GM19351 (cell line): ENCODE data around the gene BLOC1S3.

Experiments
- ATAC-seq: cut with Tn5 transposase; IDR thresholded peaks from one replicate; pipeline ENCODE4 v1.9.1; 2021; ENCODE audit warnings: mild to moderate bottlenecking, moderate library complexity; ENCODE audit not compliant: unreplicated experiment

BLOC1S3 gene

DNA sequence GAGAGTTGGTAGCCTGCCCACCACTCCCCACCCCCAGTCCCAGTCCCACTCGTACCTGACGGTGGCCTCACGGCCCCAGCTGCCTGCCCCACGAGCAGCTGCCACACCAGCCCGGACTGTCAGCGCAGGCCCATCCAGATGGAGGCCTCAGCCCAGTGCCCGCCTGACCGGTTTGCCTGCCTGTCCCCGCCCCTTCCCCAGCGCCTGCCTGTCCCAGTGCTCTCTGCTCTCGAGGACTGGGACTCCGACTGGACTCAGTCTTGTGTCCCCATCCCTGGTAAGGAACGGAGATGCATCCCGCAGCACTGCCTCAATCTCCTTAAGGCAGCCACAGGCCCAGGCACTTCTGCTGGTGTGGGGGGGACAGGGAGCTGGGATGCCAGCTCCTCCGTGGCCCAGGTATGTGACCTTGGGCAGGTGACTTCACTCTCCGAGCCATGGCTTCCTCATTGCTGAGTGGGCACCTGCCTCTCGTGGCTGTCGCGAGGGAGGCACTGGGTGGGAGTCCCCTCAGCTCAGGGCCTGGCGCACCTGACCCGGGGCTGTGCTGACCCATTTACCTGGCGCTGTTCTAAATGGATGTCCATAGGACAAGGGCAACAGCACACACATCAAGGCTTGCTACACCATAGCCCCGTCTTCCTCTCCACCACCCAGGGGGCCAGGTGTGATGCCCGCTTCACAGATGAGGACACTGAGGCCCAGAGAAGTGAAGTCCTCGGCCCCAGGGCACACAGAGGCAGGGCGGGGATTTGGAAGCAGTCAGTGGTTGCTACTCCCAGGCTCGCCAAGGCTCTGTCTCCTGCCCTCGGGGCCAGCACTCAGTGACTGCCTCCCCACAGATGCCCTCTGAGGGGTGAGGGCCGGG, 17.5 kb upstream of the BLOC1S3 start, which contains the start of gene NKPD1:
Gene NKPD1 (minus strand): TSS at position 113 of the 868 bp plus-strand sequence. CDS start 832 bp downstream, outside the sequence.
- no peak for ATAC-seq

DNA sequence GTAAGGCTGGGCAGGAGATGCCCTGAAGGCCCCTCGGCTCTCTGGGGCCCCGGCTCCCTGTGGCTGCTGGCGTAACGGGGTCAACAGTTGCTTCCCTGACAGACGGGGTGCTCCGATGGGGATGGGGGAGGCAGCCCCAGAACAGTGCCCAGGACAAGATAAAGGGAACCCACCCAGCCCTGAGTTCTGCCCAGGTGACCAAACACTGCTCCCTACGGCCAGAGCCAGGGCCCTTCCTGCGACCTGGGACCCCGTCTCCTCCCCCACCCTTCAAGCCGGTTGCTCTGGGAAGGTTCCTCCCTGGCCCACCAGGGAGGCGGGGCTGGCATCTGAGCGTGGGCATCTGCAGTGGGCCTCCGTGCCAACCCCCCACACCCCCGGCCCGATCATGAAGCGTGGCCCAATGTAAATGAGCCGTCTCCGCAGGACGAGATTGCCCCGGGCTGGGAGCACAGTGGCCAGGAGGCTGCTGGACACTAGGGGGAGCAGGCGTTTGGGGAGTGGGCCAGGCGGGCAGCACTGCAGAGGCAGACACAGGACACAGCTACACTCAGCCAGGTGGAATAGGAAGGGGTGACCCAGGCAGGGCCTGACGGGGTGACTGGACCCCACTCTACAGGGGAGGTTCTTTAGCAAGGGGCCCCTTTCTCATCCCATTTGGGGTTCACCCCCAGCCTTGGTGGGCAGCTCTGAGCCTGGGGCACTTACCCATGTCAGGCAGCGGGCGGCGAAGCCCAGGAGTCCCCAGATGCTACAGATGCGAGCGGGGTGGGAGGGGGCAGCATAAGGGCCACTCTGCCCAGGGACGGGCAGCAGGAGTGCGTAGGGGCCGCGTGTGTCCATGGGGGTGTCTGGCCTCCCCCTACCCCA, 16.6 kb upstream of the BLOC1S3 start:
- no peak for ATAC-seq

DNA sequence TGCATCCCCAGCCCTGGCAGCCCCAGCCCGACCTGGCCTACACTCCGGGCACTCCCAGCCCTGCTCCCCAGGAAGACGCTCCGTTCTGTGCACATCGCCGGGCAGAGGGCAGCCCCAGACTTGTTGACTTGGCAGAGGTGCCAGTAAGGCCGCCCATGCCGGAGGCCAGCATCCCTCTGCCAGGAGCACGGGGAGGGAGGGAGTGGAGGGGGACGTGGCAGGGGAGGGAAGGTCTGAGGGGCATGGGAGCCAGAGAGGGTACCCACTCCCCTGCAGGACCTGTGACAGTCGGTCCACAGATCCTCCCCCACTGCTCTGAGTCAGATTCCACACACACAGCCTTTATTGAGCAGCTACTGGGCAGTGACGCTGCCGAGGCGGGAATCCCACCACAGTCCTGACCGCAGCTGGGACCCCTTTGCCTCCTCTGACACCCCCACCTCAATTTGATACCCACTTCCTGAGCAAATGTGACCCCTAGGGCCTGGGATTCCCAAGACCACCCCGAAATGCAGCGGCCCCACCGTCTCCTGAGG, 15.9 kb upstream of the BLOC1S3 start:
- ATAC-seq, result no peak

DNA sequence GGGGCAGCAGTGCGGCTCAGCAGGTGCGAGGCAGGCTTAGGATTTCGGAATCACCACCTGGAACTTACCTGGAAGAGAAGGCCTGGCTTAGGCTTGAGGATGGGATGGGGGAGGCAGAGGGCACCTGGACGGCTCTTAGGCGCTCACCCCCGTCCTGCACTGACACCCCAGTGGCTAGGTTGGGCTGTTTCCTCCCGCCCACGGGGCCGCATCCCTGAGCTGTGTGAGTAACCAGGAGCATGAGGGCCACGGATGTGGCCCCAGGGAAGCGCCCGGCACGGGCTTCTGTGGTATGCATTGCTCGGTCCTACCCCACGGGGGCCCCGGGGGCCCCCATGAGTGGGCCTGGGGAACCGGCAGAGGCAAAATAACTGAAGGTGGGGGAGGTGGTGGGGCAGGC, 15.4 kb upstream of the BLOC1S3 start:
- no peak for ATAC-seq

DNA sequence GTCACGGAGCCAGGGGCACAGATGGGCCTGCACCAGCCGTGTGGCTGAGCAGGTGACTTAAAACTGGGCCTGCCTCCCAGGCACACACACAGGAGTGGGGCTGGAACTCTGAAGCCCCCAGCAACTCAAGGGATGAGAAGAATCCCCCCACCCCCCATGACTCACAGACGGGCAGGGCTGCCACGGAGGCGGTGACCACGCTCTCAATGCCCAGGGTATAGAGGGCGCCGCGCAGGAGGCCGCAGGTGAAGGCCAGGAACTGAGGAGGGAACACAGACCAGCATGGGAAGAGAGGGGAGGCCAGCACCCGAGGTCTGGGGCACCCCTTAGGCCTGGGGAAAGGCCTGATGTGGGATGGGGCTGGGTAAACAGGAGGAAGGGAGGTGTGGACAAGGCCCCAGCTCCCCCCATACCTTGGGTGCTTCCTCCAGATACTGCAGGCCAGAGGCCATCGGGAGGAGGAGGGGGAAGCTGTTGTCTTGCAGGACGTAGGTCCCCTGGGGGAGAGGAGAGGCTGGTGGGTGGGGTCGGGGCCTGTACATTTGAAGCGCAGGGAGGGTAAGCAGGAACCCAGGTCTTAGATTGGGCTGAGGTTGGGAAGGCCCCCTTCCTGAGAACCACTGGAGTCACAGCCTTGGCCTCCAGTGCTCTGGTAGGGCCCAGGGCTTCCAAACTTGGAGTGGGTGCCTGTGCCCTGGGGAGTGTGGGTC, 14.7 kb upstream of the BLOC1S3 start:
- no peak for ATAC-seq

DNA sequence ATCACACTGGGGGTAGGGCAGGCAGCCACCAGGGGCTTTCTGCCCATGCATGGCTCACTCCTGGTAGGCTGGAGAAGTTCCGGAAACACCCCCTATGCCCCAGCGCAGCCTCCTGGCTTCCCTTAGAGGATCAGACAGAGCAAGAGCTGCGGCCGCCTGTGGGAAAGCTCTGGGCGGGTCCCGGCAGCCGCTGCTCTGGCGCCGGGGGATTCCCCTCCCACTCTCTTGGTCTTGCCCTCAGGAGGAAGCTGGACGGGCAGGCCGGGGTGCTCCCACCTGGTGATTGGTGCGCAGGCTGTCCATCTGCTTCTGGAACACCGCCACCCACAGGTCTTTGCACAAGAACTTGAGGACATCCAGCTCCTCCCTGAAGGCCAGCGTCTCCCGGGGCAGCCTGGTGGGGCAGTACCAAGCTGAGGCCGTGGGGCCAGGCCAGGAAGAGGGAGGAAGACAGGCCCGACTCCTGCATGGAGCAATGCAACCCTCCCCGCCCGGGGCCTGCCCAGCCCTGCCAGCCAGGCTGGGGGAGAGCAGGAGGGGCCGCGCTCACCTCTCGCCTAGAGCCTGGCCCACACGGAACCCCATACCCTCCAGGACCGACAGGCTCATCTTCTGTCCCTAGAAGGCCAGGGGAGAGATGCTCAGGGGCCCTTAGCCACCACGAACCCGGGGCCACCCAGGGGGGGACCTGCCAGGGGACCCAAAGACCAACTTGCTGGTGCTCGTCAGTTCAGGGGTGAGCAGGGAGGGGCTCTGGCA, 13.8 kb upstream of the BLOC1S3 start:
- peak; percentile 65 for ATAC-seq

DNA sequence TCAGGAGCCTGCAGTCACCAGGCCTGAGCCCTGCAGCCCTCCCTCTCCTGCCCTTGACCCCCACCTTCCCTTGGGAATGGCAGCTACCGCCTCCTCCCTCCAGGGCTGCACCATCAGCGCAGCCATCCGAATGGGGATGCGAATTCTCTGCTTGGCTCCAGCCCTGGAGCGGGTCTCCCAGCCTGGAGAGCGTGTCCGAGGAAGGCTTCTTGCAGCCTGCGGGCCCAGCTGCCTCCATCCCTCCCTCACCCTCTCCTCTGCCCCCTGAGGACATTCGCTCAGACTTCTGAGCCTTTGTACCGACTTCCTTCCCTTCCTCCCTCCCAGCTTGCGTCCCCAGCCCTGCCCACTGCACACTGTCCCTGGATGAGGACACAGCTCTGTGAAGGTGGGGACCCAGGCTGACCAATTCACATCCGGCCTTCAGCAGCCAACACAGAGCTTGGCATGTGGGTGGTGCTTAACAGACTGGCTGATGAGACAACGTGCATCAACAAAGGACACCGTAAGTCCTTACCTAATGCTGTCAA, 11.8 kb upstream of the BLOC1S3 start:
- no peak for ATAC-seq

DNA sequence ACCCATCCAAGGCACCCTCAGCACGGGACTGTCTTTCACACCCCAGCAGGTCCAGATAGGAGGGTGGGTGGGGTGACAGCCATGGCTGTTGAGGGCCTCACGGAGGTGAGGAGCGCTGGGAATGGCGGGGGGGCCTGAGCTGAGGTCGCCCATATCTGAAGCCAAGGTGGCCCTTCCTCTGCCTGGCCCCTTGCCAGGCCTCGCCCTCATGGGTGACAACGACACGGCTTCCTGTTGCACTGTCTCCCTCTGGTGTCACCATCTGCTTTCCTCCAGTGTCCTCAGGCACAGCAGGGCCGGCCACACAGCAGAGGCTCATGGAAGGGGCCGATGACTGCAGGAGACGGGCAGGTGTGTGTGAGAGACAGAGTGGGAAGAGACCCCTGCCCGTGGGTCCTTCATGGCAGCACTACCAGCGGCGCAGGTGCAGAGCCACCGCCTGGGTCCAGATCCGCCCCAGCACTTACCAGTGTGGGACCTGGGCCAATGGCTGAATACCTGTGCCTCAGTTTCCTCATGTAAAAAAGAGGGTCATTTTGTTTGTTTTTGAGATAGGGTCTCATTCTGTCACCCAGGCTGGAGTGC, 9.7 kb upstream of the BLOC1S3 start:
- no peak for ATAC-seq

DNA sequence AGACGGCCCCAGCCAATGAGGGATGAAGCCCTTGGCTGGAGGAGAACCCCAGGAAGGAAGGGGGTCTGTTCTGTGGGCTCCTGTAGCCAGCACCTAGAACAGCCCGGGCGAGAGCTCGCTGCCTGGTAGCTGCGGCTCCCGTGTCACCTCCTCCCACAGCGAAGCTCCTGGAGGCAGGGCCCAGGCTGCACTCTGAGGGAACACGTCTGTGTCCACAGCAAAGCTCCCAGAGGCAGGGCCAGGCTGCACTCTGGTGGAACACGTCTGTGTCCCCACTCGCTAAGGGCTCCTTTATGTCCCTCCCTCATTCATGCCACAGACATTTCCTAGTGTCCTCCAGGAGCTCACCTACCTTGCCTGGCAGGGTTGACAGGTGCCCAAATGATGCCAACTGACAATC, 9.0 kb upstream of the BLOC1S3 start:
- ATAC-seq, result no peak

DNA sequence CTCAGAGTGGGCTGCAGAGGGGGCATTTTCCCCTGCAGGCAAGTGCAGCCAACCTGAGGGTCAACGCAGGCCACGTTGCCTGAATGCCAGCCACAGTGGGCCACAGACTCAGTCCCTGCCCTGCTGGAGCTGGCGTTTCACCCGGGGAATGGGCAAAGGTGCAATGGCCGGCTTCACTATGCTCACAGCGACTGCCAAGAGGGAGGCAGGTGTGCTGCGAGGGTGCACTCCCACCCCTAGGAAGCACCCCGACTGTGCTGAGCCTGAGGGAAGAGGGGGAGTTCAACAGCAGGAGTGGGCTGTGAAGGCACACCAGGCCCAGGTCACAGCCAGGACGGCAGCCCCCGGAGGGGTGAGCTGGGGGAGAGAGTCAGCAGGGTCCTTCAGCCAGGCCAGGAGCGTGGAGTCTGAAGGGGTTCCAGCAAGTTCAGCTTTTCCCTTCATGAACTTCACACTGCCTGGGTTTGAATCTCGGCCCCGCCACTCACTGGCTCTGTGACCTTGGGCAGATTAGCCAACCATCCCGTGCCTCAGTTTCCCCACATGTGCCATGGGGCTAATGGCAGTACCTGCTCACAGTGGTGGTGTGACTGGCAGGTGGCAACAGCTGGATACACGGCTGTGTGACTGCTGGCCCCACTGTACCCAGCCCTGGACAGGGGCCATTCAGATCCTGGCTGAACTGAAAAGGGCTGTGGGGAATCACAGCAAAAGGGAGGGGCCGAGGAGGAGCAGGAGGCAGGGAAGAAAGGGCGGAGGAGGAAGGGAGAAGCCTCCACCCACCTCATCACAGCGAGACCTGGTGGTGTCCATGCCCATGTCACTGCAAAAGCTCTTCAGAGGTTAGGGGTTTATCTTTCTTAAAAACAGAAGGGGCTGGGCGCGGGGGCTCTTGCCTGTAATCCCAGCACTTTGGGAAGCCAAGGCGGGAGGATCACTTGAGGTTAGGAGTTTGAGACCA, 8.2 kb upstream of the BLOC1S3 start:
- no peak for ATAC-seq

DNA sequence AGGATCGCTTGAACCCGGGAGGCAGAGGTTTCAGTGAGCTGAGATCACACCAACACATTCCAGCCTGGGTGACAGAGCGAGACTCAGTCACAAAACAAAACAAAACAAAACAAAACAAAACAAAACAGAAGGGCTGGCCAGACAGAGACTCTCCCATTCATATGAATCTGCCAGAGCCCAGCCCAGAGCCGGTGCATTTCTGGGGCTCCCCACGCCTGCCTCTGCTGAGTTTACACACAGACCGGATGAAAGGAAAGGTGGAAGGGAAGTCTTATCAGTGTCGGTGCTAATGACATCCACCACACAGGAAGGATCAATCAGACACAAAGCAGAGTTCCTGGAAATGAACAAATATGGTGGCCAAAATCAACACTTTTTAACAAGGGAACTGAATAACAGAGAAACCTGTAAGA, 7.4 kb upstream of the BLOC1S3 start:
- ATAC-seq, result no peak

DNA sequence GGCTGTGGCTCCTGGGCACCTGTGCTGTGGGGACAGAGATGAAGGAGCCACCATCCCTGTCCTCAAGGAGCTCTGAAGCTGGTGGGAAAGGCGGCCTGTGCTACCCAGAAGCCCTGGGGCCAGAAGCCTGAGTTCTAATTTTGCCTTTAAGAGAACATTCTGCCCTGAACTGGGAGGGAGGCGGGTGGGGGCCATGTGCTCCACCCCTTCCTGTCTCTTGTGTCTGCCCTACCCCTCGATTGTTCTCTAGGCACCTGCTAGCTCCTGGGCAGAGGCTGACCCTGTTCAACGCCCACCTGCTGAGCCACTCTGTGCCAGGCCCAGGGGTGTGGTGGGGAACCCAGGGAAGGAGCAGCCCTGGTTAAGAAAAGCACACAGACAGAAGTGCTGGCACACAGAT, 6.4 kb upstream of the BLOC1S3 start:
- no peak for ATAC-seq

DNA sequence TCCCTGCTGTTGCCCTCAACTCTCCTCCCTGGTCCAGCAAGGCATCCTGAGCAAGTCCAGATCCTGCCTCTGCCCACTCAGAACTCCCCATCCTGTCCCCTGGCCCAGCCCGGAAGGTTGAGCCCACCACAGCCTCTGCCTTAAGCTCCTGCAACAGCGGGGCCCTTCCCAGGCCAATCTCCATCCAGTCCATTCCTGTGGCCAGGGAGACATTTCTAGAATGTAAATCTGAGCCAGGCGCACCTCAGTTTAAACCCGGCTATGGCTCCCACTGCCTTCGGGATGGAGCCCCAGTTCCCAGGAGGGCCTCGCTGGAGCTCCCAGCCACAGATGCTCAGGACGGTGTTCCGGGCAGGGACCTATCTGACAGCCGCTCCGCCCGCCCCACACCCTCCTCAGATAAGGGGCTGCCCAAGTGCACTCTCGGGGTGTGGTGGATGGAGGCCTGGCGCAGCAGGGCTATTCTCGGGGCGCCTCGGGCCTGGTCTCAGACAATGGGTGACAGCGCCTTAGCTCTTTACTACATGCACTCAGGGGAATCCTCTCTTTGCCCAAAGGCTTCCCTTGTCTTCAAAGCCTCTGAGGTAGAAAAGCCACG, 5.9 kb upstream of the BLOC1S3 start:
- ATAC-seq, result no peak

DNA sequence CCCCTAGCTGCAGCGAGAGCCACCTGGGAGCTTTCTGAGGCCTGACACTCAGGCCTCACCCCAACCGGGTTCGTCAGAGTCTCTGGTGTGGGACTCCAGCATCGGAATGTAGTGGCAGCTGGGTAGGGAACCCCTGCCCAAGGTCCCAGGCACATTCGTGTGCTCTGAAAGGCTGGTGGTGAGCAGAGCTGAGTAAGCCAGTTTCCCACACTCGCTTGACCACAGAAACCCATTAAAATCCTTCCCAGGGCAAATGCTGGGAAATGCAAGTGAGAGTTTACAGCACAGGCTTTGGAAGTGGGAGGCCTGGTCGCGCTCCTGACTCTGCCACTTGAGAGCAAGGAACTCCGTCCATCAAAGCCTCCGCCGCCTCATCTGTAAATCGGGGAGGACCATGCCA, 4.8 kb upstream of the BLOC1S3 start:
- ATAC-seq, result no peak

DNA sequence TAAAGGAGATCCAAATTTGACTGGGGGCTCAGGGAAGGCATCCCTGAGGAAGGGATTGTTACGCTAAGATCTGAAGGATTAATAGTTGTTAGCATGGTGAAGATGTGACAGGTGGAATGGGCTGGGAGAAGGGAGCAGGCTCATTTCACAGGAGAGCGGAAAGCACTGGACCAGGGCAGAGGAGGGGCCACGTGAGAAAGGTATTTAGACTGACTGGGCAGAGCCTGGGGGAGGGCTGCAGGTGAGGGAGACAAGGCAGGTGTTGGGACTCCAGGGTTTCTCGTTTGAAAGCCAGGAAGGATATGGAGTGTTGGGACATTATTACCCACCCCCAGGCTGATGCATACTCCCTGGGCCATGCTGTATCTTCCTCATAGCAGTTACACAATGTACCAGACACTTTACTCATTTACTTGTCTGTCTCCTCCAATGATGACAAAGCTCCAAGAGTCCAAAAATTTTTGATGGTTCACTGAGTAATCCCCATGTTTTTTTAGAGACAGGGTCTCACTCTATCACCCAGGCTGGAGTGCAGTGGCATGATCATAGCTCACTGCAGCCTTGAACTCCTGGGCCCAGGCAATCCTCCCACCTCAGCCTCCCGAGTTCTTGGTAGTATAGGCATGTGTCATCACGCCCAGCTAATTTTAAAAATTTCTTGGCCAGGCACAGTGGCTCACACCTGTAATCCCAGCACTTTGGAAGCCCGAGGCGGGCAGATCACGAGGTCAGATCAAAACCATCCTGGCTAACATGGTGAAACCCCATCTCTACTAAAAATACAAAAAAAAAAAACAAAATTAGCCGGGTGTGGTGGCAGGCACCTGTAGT, 2.9 kb upstream of the BLOC1S3 start:
- ATAC-seq, result no peak

DNA sequence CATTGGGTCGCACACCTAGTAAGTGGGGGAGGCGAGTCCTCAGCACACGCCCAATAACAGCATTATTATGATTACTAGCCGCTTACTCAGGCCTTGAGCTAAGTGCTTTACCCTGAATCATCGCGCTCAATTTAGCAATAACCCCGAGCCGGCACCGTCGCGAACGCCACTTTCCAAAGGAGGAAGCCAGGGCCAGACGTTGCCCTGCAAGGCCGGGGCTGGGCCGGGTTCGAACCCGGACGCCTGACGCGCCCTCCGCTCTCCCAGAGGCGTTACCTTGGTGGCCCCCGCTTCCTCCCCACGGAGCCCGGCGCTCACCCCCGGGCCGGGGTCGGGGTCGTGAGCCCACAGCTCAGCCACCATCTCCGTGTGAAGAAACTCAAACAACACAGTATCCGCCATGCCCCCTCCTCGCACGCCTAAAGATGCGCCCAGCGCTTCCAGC, 745 bp upstream of the BLOC1S3 start, which contains the start of gene TRAPPC6A:
Gene TRAPPC6A (minus strand): TSS at position 421 of the 445 bp plus-strand sequence. CDS start 19 bp downstream, at position 402.
- ATAC-seq, result no peak
